Measurements from ENCODE around the gene CD19.
A peak's percentile ranks its signal among the peaks of the same experiment; 100 is the strongest.
"Not testable (repeated sequence)": the region's sequence is repeated elsewhere in the genome, so short reads cannot be mapped to it uniquely, and the experiment has no call there.

Gene CD19

DNA sequence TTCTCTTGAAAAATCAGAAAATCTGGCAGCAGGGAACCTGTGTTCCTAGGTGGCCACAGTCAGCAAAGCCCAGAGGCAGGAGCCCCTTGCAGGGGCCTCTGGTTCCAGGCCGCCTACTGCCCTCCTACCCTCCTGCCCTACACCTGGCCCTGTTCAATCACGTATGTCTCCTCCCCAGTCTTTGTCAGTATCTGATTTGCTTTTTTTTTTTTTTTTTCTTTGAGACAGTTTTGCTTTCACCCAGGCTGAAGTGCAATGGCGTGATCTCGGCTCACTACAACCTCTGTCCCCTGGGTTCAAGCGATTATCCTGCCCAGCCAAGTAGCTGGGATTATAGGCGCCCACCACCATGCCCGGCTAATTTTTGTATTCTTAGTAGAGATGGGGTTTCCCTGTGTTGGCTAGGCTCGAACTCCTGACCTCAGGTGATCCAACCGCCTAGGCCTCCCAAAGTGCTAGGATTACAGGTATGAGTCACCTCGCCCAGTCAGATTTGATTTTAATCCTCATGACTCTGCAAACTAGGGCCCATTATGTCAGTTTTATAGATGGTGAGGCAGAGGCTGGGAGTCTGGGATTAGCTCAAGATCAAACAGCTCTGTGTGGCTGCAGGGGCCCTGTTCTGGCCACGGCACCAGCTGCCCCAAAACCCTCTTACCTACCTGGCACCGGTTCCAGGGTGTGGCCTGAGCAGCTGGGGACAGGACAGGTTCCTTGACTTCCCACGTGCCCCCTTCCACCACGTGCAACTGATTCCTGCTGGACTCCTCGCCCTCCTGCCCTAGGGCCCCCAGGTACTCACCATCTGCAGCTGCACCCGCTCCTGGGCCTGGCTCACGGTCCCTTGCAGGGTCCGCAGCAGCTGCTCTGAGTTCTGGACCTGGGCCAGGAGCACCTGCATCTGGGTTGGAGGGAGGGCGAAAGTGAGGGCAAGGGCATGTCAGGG, 21.4 kb upstream of the CD19 start:
- peak; percentile 35 for DNase-seq

GRCh38 chr16:28912558-28912957, 19.2 kb upstream of the CD19 start:
- DNase-seq, result no peak

DNA sequence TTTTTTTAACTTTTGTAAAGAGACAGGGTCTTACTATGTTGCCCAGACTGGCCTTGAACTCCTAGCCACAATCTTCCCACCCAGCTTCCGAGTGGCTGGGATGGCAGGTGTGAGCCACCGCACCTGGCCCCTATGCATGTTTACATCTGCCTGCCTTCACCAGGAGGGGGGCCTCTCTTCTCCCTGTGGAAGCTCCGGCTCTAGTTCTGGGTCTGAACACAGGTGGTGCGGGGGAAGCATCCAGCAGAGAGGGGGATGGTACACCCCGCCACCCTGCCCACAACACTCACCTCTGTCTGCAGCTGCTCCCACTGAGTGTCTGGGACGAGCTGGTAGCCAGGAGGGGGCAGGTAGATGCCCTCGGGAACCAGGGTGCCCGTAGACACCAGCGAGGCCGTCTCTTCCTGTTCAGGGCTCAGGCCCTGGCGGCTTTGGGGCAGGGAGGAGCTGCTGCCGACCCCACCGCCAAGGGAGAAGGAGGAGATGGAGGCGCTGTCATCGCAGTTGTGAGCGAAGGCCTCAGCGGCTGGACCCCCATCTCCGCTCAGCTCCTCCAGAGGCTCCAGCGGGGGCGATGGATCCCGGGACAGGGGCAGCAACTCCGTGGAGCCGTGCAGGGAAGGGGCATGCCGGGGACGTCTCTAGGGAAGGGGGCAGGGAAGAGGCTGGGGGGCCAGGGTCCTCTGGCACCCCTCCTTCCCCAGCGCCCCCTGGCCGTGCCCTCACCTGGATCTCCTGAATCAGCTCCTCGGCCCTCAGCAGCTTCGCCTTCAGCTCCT, 17.6 kb upstream of the CD19 start:
- peak; percentile 75 for DNase-seq

GRCh38 chr16:28915181-28915580, 16.6 kb upstream of the CD19 start:
- DNase-seq, result no peak

DNA sequence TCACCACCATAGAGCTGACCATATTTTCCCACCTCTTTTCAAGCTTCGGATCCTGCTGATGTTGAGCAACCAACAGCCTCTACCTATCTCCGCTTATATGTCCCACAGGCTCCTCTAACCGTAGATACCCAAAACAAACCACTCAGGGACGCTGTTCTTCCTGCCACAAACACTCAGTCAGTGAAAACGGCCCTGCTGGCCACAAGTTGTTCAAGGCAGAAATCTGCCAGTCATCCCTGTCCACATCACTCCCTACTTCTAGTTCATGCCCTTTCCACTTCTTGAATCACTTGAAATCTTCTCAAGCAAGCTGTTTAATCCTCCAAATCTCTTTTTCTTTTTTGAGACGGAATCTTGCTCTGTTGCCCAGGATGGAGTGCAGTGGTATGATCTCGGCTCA, 14.7 kb upstream of the CD19 start:
- no peak for DNase-seq

DNA sequence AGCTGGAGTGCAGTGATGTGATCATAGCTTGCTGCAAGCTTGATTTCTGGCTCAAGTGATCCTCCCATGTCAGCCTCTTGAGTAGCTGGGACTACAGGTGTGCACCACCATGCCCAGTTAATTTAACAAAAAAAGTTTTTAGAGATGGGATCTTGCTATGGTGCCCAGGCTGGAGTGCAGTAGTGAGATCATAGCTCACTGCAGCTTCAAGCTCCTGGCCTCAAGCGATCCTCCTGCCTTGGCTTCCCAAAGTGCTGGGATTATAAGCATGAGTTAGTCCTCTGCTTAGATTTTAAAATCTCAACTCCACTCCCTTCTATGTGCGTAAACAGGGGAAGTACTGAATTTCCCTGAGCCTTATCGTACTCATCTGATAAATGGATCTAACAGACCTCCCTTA, 13.1 kb upstream of the CD19 start:
- no peak for DNase-seq

DNA sequence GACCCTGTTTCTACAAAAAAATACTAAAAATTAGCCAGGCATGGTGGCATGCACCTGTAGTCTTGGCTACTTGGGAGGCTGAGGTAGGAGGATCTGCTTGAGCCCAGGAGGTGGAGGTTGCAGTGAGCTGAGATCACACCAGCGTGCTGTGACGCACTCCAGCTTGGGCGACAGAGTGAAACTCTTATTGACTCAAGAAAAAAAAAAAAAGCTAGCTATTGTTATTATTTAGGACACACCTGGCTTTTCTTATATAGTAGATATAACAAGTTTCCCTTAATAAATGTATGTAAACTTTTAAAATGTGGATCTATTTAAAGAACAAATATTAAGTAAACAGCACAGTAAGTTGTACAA, 8.6 kb upstream of the CD19 start:
- DNase-seq, result no peak

- DNase-seq, result peak; percentile 39
Measured at GRCh38 chr16:28923652-28924398, 7.9 kb upstream of the CD19 start.

DNA sequence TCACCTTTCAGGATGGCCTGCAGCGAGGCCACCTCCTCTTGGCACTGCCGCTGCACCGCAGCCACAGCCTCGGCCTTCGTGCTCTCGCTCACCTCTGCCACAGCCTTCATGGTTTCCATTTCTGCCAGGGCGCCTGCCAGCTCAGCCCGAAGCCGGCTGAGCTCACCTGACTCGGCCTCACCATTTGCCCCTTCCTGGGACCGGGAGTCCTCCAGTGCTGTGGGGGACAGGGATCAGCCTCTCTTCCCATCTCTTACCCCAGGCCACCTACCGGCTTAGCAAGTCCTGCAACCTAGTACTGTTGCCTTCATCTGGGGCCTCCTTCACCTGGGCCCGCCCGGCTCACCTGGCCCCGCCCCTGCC, 7.4 kb upstream of the CD19 start:
- DNase-seq, result no peak

DNA sequence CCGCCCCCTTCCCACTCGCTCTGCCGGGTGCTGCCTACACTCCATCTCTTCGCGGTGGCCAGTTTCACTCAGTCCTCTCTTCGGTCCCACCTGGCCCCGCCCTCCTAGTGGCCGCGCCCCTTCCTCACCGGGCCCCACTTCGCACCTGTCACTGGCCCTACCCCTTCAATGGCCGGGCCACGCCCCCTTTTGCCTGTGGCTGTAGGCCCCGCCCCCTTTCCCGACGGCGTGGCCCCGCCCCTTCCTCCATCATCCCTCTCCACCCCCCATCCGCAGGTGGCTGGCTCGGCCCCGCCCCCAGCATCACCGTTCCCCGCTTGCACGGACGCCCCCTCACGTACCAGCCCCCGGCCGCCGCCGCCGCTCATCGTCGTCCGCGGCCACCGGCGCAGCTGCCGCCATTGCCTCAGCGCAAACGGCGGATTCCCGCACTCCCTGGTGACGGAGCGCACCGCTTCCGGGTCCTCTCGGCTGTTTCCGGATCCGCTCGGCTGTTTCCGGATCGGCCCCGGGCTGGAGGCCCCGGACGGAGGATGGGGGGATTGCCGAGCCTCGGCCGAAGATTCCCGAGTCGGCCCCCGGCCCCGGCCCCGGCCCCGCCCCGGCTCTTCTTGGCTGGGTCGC, 6.9 kb upstream of the CD19 start, which contains the start of gene RABEP2:
Gene RABEP2 (minus strand): TSS at position 477 of the 624 bp plus-strand sequence. CDS start 75 bp downstream, at position 402.
- DNase-seq, result peak; percentile 94

DNA sequence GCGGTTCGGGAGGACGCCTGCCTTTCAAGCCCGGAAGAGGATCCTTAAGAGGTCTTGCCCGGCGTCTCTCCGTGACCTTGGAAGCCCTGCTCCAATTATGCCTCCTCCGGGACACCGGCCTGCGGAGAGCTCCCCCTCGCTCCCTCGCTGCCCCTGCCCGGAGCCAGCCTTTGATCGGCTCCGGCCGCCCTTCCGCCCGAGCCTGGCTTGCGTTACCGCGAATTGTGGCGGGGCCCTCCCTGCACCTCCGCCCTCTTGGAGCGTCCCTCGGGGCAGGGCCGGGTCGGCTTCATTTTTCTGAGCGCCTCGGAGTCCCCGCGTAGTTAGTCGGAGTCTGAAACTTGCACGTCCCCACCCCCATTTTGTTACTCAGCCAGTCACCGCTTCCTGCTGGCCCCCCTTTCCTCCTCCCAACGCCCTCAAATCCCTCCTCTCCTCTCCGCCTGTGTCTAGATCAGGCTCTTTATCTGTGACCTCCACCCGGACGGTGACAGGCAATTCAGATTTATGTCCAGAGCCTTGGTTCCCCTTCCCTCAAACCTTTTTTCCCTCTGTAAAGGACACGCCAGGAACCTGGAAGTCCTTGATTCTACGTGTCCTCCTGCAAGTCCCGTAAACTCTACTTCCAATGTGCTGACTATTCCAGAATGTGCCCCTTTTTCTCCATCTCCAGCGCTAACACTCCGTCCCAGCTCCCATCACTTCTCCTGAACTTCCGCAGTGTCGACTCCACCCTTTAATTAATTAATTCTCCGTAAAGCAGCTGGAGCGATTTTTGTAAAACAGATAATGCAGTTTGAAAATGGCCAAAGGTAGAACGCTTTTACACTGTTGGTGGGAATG, 6.2 kb upstream of the CD19 start:
- peak; percentile 90 for DNase-seq

DNA sequence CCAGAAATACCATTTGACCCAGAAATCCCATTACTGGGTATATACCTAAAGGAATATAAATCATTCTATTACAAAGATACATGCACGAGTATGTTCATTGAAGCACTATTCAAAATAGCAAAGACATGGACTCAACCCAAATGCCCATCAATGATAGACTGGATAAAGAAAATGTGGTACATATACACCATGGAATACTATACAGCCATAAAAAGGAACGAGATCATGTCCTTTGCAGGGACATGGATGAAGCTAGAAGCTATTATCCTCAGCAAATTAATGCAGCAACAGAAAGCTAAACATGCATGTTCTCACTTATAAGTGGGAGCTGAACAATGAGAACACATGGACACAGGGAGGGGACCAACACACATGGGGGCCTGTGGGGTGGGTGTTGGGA, 5.5 kb upstream of the CD19 start:
- DNase-seq, result not testable (repeated sequence)

GRCh38 chr16:28927815-28928214, 4.0 kb upstream of the CD19 start:
- DNase-seq, result no peak

DNA sequence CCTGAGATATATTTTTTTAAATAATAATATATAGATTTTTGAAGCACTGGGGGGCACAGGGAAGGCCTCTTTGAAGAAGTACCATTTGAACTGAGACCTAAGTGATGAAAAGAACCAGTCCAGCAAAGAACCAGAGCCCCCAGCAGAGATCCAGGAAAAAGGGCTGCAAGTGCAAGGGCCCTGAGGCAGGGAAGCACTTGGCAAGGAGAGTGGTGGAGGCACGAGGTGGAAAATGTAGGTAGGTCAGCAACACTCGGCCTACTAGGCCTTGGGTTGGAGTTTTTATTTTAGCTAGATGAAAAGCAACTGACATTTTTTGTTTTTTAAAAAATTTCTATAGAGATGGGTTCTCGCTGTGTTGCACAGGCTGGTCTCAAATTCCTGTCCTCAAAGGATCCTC, 1.6 kb upstream of the CD19 start:
- no peak for DNase-seq

- DNase-seq, result no peak
Measured at GRCh38 chr16:28930652-28931051, 1.1 kb upstream of the CD19 start.

- DNase-seq, result no peak
Measured at GRCh38 chr16:28932339-28933141, 769 bp downstream of the CD19 start.

DNA sequence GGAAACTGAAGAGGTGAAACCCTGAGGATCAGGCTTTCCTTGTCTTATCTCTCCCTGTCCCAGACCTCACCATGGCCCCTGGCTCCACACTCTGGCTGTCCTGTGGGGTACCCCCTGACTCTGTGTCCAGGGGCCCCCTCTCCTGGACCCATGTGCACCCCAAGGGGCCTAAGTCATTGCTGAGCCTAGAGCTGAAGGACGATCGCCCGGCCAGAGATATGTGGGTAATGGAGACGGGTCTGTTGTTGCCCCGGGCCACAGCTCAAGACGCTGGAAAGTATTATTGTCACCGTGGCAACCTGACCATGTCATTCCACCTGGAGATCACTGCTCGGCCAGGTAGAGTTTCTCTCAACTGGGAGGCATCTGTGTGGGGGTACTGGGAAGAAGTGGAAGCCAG, 1.4 kb downstream of the CD19 start:
- DNase-seq, result no peak

- DNase-seq, result no peak
Measured at GRCh38 chr16:28935346-28935745, 3.6 kb downstream of the CD19 start.

DNA sequence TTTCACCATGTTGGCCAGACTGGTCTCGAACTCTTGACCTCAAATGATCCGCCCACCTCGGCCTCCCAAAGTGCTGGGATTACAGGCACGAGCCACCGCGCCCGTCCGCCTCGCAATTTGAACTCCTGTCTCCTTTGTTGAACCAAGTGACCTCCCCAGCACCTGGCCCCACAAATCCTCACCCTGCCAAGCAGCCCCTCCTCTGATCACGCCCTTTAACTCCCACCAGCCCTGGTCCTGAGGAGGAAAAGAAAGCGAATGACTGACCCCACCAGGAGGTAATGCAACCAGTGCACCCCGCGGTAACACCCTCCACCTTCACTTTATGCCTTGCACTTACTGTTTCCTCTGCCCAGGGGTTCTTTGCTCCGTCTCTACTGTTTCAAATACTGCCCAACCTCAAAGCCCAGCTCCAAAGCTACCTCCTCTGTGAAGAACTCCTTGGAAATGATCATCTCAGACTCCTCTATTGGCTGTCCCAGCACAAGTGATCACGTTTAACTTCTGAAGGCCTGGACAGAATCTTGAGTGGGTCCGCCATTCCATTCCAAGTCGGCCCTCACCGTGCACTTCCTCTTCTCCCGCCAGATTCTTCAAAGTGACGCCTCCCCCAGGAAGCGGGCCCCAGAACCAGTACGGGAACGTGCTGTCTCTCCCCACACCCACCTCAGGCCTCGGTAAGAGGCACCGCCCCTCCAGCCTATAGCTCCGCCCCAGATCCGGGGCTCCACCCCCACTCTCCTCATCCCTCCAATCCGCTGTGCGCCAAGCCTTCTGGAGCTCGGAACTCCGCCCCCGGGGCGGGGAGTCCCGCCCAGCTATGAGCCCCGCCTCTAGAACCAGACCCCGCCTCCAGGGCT, 4.4 kb downstream of the CD19 start:
- no peak for DNase-seq

- DNase-seq, result no peak
Measured at GRCh38 chr16:28936784-28937155, 5.0 kb downstream of the CD19 start.
